AG04450 (cell line): Measurements from ENCODE around the gene SLC66A3. TPM values are rescaled to one million over a fixed set of nuclear protein-coding genes. Genes with fewer than 3 reads are reported as not detected.

Experiments used
- CTCF ChIA-PET: fragments of 300-600, 350-600 bp; formaldehyde crosslinking; extraction: SDS; loops from one replicate; lab custom pipeline; 2022; ENCODE audit warnings: antibody characterized with exemption, inconsistent platforms; lab: Charles Lee
- POLR2A ChIA-PET: fragments of 350-600 bp; formaldehyde crosslinking; extraction: SDS; loops from one replicate; lab custom pipeline; 2021; ENCODE audit warnings: antibody characterized with exemption, inconsistent platforms; lab: Yijun Ruan, JAX
- DNase-seq: peaks from one replicate; pipeline ENCODE4 v3.0.0-alpha.2; 2011; ENCODE audit warnings: low read depth, low spot score
- H3K27ac ChIP-seq: one replicate; pipeline ENCODE4 v1.5.1; 2012; ENCODE audit warnings: low read depth, low read length, control low read depth
- H3K27me3 ChIP-seq: one replicate; pipeline ENCODE4 v1.6.0; 2012; ENCODE audit warnings: low read length; ENCODE audit not compliant: control insufficient read depth, insufficient read depth
- H3K4me3 ChIP-seq: 2 replicates; pipeline ENCODE4 v1.5.1; 2011; ENCODE audit warnings: mild to moderate bottlenecking, low read depth, low read length, control low read depth
- H3K9me3 ChIP-seq: 2 replicates; pipeline ENCODE4 v1.5.1; 2012; ENCODE audit warnings: low read length; ENCODE audit not compliant: control insufficient read depth, insufficient read depth
- polyA plus RNA-seq: library from polyadenylated mRNA; depleted of rRNA; stranded (reverse); fragments of >200 nt; gene quantifications from 2 replicates; pipeline ENCODE4 v1.2.3, GENCODE V29; 2011
- TF ChIP-seq, protein P1 (sequence below): IDR thresholded peaks from 2 replicates; pipeline ENCODE4 v1.5.1; 2011; ENCODE audit warnings: low read depth, low read length, control low read depth, inconsistent platforms

Gene SLC66A3
- polyA plus RNA-seq, 1 experiment, result 40.1 TPM

DNA sequence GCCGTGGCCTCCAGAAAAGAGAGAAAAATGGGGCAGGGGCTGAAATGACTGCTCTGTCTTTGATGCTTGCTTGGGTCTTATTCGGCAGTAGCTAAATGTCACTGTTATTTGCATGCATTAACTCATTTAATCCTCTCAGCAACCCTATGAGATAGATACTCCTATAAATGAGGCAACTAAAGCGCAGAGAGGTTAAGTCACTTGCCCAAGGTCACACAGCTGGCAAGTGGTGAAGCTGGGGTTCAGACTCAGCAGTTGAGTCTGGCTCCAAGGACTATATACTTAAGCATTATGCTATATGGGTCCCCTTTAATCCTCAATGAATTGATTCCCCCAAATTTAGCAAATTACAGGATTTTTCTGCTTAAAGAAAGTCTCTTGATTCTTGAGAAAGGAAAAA, 9.2 kb upstream of the SLC66A3 start:
- ChIA-PET POLR2A (no interaction called here), CTCF (interaction anchor here (0.9 to 1.5 kb wide), 2 partner anchors 14 to 314 kb away, joined by 3 to 6 read pairs; a partner anchor contains a TSS)
- DNase-seq, result no peak
- Histone ChIP-seq H3K9me3 (peaks cover 7% of the 10 kb centered on the region; the same call in 1 of the 2 replicates), H3K4me3 (no peak overlapping the region), H3K27ac (no peak overlapping the region), H3K27me3 (peaks cover 4% of the 10 kb centered on the region)
- TF ChIP-seq, protein P1, sequence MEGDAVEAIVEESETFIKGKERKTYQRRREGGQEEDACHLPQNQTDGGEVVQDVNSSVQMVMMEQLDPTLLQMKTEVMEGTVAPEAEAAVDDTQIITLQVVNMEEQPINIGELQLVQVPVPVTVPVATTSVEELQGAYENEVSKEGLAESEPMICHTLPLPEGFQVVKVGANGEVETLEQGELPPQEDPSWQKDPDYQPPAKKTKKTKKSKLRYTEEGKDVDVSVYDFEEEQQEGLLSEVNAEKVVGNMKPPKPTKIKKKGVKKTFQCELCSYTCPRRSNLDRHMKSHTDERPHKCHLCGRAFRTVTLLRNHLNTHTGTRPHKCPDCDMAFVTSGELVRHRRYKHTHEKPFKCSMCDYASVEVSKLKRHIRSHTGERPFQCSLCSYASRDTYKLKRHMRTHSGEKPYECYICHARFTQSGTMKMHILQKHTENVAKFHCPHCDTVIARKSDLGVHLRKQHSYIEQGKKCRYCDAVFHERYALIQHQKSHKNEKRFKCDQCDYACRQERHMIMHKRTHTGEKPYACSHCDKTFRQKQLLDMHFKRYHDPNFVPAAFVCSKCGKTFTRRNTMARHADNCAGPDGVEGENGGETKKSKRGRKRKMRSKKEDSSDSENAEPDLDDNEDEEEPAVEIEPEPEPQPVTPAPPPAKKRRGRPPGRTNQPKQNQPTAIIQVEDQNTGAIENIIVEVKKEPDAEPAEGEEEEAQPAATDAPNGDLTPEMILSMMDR, result no peak

DNA sequence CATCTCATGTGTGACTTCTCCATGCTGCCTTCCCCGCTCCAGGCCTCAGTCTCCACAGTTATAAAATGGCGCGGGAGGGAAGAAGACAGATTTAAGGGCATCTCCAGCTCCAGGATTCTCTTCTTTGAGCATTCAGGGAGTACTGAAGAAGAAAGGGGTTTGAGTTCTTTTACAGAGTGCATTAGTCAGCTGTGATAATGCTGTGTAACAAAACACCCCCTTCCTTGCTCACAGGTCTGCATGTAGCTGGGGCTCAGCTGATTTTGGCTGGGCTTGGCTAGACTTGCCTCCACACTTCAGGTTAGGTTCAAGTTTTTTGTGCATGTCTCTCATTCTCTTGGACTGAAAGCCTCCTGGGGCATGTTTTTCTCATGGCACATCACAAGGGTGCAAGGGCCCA, 8.0 kb upstream of the SLC66A3 start:
- Histone ChIP-seq H3K27me3 (peaks cover 4% of the 10 kb centered on the region), H3K9me3 (peaks cover 7% of the 10 kb centered on the region; the same call in 1 of the 2 replicates), H3K4me3 (no peak overlapping the region), H3K27ac (no peak overlapping the region)
- ChIA-PET CTCF (interaction anchor here (1.1 kb wide), 1 partner anchor 312 kb away, joined by 3 read pairs; no protein-coding TSS in a partner anchor), POLR2A (no interaction called here)
- DNase-seq, result no peak
- TF ChIP-seq, protein P1, result no peak

DNA sequence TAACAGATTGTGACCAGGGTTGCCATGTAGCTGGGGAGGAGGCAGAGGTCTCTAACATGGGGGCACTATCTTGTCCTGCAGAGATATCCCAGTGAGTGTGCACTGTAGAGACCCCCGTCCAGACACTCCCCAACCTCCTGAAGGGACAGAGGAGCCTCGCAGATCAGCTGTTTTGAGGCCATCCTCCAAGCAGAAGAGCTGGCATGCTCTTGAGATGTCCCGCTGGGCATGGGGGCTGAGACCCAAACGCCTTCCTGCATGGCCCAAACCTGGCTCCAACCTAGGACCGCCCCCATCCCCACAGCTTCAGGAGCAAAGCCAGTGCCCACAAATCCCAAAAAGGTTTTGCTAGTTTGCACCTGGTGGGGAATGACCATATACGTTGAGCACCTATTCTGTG, 2.7 kb upstream of the SLC66A3 start:
- no peak overlapping the region for H3K27ac ChIP-seq
- ChIA-PET POLR2A (no interaction called here), CTCF (interaction anchor here (0.6 kb wide), 1 partner anchor 13 kb away, joined by 3 read pairs; no protein-coding TSS in a partner anchor)
- TF ChIP-seq, protein P1, result no peak
- H3K9me3 ChIP-seq, result peaks cover 3% of the 10 kb centered on the region
- H3K4me3 ChIP-seq, result no peak overlapping the region
- no peak for DNase-seq
- no peaks in the 10 kb centered on the region for H3K27me3 ChIP-seq

DNA sequence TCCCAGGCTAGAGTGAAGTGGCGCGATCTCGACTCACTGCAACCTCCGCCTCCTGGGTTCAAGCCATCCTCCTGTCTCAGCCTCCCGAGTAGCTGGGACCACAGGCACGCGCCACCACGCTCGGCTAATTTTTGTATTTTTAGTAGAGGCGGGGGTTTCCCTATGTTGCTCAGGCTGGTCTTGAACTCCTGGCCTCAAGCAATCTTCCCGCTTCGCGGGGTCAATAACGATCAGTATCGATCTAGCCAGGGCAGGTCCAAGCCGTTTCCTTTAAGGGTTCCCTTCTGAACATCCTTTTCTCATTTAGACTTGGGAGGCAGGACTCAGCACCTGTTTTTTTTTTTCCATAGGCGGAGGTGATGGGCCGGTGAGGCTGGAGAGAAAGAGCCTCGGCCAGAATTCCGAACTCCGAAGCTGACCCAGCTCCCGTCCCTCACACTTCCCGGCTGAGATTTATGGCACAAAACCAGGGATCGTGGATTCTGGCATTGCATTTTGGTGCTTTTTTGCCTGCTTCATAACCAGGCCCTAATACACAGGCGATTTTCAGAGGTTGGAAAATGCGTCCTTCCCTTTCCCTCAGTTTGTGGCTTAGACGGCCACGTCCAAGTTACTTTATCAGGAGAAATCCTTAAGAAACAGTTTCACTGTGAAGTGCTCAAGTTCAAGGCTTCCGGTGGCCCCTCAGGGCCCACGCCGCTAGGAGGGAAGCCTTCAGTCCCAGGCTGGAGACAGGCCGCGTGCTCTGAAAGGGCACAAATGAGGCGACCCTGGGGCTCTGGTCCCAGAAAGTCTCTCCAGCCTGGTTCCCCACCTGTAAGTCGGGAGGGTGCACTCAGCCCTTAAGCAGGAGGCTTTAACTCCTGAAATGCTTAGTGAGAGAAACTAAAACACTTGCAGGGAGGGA, 998 bp upstream of the SLC66A3 start:
- Histone ChIP-seq H3K4me3 (peak overlapping the region; percentile 56), H3K27me3 (no peaks in the 10 kb centered on the region), H3K9me3 (no peaks in the 10 kb centered on the region; the same call in 1 of the 2 replicates), H3K27ac (peak overlapping the region; percentile 92)
- ChIA-PET POLR2A (interaction anchor here (0.6 to 1.6 kb wide), 3 partner anchors 75 to 220 kb away, joined by 3 to 11 read pairs (median 4); no protein-coding TSS in a partner anchor), CTCF (interaction anchor here (0.6 to 1.5 kb wide), 5 partner anchors 22 to 527 kb away, joined by 3 to 8 read pairs (median 3); a partner anchor contains a TSS)
- TF ChIP-seq, protein P1, result no peak
- DNase-seq, result no peak
